ENCODE results near the gene RNASE11.
"Not testable (repeated sequence)": the region's sequence is repeated elsewhere in the genome, so short reads cannot be mapped to it uniquely, and the experiment has no call there.

DNA sequence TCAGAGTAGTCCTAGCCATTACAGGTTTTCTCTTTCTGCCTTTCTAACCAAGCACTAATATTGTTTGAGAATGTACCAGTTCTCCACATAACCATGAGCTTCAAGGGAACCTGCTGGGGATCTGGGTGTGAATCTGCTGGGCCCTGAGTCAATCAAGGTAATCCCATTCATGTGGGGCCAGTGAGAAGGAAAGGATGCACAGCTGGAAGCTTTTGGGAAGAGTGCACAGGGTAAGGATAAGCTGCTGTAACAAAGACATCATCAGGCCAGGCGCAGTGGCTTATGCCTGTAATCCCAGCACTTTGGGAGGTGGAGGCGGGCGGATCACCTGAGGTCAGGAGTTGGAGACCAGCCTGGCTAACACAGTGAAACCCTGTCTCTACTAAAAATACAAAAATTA lies 7.9 kb upstream of the RNASE11 start:
- TF ChIP-seq, protein P1, sequence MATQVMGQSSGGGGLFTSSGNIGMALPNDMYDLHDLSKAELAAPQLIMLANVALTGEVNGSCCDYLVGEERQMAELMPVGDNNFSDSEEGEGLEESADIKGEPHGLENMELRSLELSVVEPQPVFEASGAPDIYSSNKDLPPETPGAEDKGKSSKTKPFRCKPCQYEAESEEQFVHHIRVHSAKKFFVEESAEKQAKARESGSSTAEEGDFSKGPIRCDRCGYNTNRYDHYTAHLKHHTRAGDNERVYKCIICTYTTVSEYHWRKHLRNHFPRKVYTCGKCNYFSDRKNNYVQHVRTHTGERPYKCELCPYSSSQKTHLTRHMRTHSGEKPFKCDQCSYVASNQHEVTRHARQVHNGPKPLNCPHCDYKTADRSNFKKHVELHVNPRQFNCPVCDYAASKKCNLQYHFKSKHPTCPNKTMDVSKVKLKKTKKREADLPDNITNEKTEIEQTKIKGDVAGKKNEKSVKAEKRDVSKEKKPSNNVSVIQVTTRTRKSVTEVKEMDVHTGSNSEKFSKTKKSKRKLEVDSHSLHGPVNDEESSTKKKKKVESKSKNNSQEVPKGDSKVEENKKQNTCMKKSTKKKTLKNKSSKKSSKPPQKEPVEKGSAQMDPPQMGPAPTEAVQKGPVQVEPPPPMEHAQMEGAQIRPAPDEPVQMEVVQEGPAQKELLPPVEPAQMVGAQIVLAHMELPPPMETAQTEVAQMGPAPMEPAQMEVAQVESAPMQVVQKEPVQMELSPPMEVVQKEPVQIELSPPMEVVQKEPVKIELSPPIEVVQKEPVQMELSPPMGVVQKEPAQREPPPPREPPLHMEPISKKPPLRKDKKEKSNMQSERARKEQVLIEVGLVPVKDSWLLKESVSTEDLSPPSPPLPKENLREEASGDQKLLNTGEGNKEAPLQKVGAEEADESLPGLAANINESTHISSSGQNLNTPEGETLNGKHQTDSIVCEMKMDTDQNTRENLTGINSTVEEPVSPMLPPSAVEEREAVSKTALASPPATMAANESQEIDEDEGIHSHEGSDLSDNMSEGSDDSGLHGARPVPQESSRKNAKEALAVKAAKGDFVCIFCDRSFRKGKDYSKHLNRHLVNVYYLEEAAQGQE (tag by site-specific recombination; IDR thresholded peaks at IDR 0.05) = not testable (repeated sequence)
- not testable (repeated sequence) for TF ChIP-seq ZNF571 (tag by site-specific recombination; IDR thresholded peaks at IDR 0.05); ZNF585B (tag by site-specific recombination; IDR thresholded peaks at IDR 0.05); ZNF23 (tag by site-specific recombination; IDR thresholded peaks at IDR 0.05; ENCODE audit: borderline replicate concordance); ZFHX2 (tag by site-specific recombination; conservative IDR thresholded peaks at IDR 0.05); MEIS1 (CRISPR knock-in tag; IDR thresholded peaks at IDR 0.05; ENCODE audit: borderline replicate concordance)
- TF ChIP-seq, protein P2, sequence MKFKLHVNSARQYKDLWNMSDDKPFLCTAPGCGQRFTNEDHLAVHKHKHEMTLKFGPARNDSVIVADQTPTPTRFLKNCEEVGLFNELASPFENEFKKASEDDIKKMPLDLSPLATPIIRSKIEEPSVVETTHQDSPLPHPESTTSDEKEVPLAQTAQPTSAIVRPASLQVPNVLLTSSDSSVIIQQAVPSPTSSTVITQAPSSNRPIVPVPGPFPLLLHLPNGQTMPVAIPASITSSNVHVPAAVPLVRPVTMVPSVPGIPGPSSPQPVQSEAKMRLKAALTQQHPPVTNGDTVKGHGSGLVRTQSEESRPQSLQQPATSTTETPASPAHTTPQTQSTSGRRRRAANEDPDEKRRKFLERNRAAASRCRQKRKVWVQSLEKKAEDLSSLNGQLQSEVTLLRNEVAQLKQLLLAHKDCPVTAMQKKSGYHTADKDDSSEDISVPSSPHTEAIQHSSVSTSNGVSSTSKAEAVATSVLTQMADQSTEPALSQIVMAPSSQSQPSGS (tag by site-specific recombination; IDR thresholded peaks at IDR 0.05; ENCODE audit: low read depth) = not testable (repeated sequence)
- TF ChIP-seq, protein P3, sequence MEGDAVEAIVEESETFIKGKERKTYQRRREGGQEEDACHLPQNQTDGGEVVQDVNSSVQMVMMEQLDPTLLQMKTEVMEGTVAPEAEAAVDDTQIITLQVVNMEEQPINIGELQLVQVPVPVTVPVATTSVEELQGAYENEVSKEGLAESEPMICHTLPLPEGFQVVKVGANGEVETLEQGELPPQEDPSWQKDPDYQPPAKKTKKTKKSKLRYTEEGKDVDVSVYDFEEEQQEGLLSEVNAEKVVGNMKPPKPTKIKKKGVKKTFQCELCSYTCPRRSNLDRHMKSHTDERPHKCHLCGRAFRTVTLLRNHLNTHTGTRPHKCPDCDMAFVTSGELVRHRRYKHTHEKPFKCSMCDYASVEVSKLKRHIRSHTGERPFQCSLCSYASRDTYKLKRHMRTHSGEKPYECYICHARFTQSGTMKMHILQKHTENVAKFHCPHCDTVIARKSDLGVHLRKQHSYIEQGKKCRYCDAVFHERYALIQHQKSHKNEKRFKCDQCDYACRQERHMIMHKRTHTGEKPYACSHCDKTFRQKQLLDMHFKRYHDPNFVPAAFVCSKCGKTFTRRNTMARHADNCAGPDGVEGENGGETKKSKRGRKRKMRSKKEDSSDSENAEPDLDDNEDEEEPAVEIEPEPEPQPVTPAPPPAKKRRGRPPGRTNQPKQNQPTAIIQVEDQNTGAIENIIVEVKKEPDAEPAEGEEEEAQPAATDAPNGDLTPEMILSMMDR (tag by site-specific recombination; IDR thresholded peaks at IDR 0.05) = not testable (repeated sequence)
- TF ChIP-seq, protein P4, sequence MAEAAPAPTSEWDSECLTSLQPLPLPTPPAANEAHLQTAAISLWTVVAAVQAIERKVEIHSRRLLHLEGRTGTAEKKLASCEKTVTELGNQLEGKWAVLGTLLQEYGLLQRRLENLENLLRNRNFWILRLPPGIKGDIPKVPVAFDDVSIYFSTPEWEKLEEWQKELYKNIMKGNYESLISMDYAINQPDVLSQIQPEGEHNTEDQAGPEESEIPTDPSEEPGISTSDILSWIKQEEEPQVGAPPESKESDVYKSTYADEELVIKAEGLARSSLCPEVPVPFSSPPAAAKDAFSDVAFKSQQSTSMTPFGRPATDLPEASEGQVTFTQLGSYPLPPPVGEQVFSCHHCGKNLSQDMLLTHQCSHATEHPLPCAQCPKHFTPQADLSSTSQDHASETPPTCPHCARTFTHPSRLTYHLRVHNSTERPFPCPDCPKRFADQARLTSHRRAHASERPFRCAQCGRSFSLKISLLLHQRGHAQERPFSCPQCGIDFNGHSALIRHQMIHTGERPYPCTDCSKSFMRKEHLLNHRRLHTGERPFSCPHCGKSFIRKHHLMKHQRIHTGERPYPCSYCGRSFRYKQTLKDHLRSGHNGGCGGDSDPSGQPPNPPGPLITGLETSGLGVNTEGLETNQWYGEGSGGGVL (tag by site-specific recombination; IDR thresholded peaks at IDR 0.05) = not testable (repeated sequence)
- TF ChIP-seq, protein P5, sequence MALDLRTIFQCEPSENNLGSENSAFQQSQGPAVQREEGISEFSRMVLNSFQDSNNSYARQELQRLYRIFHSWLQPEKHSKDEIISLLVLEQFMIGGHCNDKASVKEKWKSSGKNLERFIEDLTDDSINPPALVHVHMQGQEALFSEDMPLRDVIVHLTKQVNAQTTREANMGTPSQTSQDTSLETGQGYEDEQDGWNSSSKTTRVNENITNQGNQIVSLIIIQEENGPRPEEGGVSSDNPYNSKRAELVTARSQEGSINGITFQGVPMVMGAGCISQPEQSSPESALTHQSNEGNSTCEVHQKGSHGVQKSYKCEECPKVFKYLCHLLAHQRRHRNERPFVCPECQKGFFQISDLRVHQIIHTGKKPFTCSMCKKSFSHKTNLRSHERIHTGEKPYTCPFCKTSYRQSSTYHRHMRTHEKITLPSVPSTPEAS (tag by site-specific recombination; IDR thresholded peaks at IDR 0.05) = not testable (repeated sequence)

Data from HEK293 (cell line).